ENCODE results near the gene ARFIP2.

ARFIP2 gene

GRCh38 chr11:6481924-6482275 lies 769 bp upstream of the ARFIP2 start:
- DNase-seq = no peak

GRCh38 chr11:6480299-6480914 lies 724 bp downstream of the ARFIP2 start:
- DNase-seq = no peak

- no peak for DNase-seq
Observed at GRCh38 chr11:6476571-6476970, 4.6 kb downstream of the ARFIP2 start.

- no peak for DNase-seq
Observed at GRCh38 chr11:6475936-6476335, 5.2 kb downstream of the ARFIP2 start.

GRCh38 chr11:6474806-6475500 lies 6.2 kb downstream of the ARFIP2 start:
- DNase-seq = no peak

- DNase-seq = no peak
Observed at GRCh38 chr11:6474413-6474792, 6.7 kb downstream of the ARFIP2 start.

- peak; percentile 68 to 73 for DNase-seq
Observed at GRCh38 chr11:6473451-6474412, 7.4 kb downstream of the ARFIP2 start, which contains the start of gene TRIM3. Gene TRIM3, minus strand, starts transcription at chr11:6473941. Its CDS starts 8,246 bp downstream, at chr11:6465695.

- DNase-seq = no peak
Observed at GRCh38 chr11:6472934-6473333, 8.2 kb downstream of the ARFIP2 start.

GRCh38 chr11:6469599-6469998 lies 11.5 kb downstream of the ARFIP2 start:
- DNase-seq = no peak

- no peak for DNase-seq
Observed at GRCh38 chr11:6468712-6469495, 12.2 kb downstream of the ARFIP2 start.

- DNase-seq = no peak
Observed at GRCh38 chr11:6459099-6459450, 22.1 kb downstream of the ARFIP2 start.

GRCh38 chr11:6458352-6459098 lies 22.6 kb downstream of the ARFIP2 start:
- DNase-seq = no peak

- DNase-seq = no peak
Observed at GRCh38 chr11:6457581-6458320, 23.4 kb downstream of the ARFIP2 start.

- no peak for DNase-seq
Observed at GRCh38 chr11:6456361-6457073, 24.6 kb downstream of the ARFIP2 start.

GRCh38 chr11:6455070-6455469 lies 26.1 kb downstream of the ARFIP2 start:
- DNase-seq = no peak

GRCh38 chr11:6453152-6453551 lies 28.0 kb downstream of the ARFIP2 start:
- DNase-seq = no peak

- no peak for DNase-seq
Observed at GRCh38 chr11:6452219-6452618, 28.9 kb downstream of the ARFIP2 start.

- DNase-seq = no peak
Observed at GRCh38 chr11:6448574-6448973, 32.6 kb downstream of the ARFIP2 start.

- peak; percentile 38 to 45 for DNase-seq
Observed at GRCh38 chr11:6443269-6444003, 37.7 kb downstream of the ARFIP2 start.

GRCh38 chr11:6442441-6442840 lies 38.7 kb downstream of the ARFIP2 start:
- DNase-seq = no peak
